Skeletal muscle satellite cell (primary cell): ENCODE results near the gene COL18A1.

Experiments
- H3K27me3 ChIP-seq: 2 replicates; pipeline ENCODE4 v1.7.0; 2013; ENCODE audit warnings: low read length; ENCODE audit not compliant: control insufficient read depth, insufficient read depth
- H3K36me3 ChIP-seq: 2 replicates; pipeline ENCODE4 v1.7.0; 2013; ENCODE audit warnings: mild to moderate bottlenecking, control low read depth, low read length; ENCODE audit not compliant: insufficient read depth
- H3K4me1 ChIP-seq: 2 replicates; pipeline ENCODE4 v1.7.0; 2013; ENCODE audit warnings: low read length; ENCODE audit not compliant: control insufficient read depth, insufficient read depth
- H3K4me2 ChIP-seq: 2 replicates; pipeline ENCODE4 v1.7.0; 2013; ENCODE audit warnings: mild to moderate bottlenecking, low read length
- H3K4me3 ChIP-seq: 2 replicates; pipeline ENCODE4 v1.7.0; 2013; ENCODE audit warnings: low read length
- H3K9ac ChIP-seq: 2 replicates; pipeline ENCODE4 v1.7.0; 2013; ENCODE audit warnings: mild to moderate bottlenecking, low read depth, low read length, moderate library complexity
- H3K9me3 ChIP-seq: replicated peaks from 2 replicates; pipeline ENCODE4 v1.7.0; 2013; ENCODE audit warnings: mild to moderate bottlenecking, control low read depth, low read length

The COL18A1 gene

GRCh38 chr21:45492765-45493164, 87.8 kb downstream of the COL18A1 start:
- Histone ChIP-seq H3K4me1 (no peaks in the 10 kb centered on the region), H3K9ac (no peak overlapping the region), H3K4me3 (no peak overlapping the region), H3K4me2 (no peak overlapping the region), H3K27me3 (no peaks in the 10 kb centered on the region), H3K36me3 (no peaks in the 10 kb centered on the region), H3K9me3 (no peaks in the 10 kb centered on the region)

- Histone ChIP-seq H3K9me3 (no peaks in the 10 kb centered on the region), H3K9ac (no peak overlapping the region), H3K4me2 (no peak overlapping the region), H3K27me3 (no peaks in the 10 kb centered on the region), H3K4me3 (no peak overlapping the region), H3K36me3 (no peaks in the 10 kb centered on the region), H3K4me1 (no peaks in the 10 kb centered on the region)
Observed at GRCh38 chr21:45493401-45494001, 88.5 kb downstream of the COL18A1 start.

- H3K27me3 ChIP-seq, result no peaks in the 10 kb centered on the region
- no peak overlapping the region for H3K4me2 ChIP-seq
- H3K4me3 ChIP-seq, result no peak overlapping the region
- H3K9ac ChIP-seq, result no peak overlapping the region
- no peaks in the 10 kb centered on the region for H3K4me1 ChIP-seq
- H3K9me3 ChIP-seq, result no peaks in the 10 kb centered on the region
- no peaks in the 10 kb centered on the region for H3K36me3 ChIP-seq
Observed at GRCh38 chr21:45494135-45494850, 89.3 kb downstream of the COL18A1 start.

GRCh38 chr21:45494851-45495680, 90.1 kb downstream of the COL18A1 start:
- no peaks in the 10 kb centered on the region for H3K27me3 ChIP-seq
- H3K4me3 ChIP-seq, result no peak overlapping the region
- no peaks in the 10 kb centered on the region for H3K36me3 ChIP-seq
- no peak overlapping the region for H3K9ac ChIP-seq
- H3K9me3 ChIP-seq, result no peaks in the 10 kb centered on the region
- H3K4me1 ChIP-seq, result no peaks in the 10 kb centered on the region
- no peak overlapping the region for H3K4me2 ChIP-seq

GRCh38 chr21:45496151-45496967, 91.4 kb downstream of the COL18A1 start:
- Histone ChIP-seq H3K4me1 (no peaks in the 10 kb centered on the region), H3K9me3 (no peaks in the 10 kb centered on the region), H3K9ac (no peak overlapping the region), H3K36me3 (no peaks in the 10 kb centered on the region), H3K27me3 (no peaks in the 10 kb centered on the region), H3K4me3 (no peak overlapping the region), H3K4me2 (no peak overlapping the region)

- Histone ChIP-seq H3K4me2 (no peak overlapping the region), H3K4me1 (no peaks in the 10 kb centered on the region), H3K9ac (no peak overlapping the region)
Observed at GRCh38 chr21:45496968-45497845, 92.2 kb downstream of the COL18A1 start.

GRCh38 chr21:45497846-45498645, 93.1 kb downstream of the COL18A1 start:
- no peaks in the 10 kb centered on the region for H3K36me3 ChIP-seq
- H3K9ac ChIP-seq, result no peak overlapping the region
- no peak overlapping the region for H3K4me2 ChIP-seq
- no peaks in the 10 kb centered on the region for H3K4me1 ChIP-seq
- no peak overlapping the region for H3K4me3 ChIP-seq
- H3K27me3 ChIP-seq, result no peaks in the 10 kb centered on the region
- H3K9me3 ChIP-seq, result no peaks in the 10 kb centered on the region

More at GRCh38 chr21:45496968-45497845, 92.2 kb downstream of the COL18A1 start:
- Histone ChIP-seq H3K4me3 (no peak overlapping the region), H3K36me3 (no peaks in the 10 kb centered on the region), H3K27me3 (no peaks in the 10 kb centered on the region), H3K9me3 (no peaks in the 10 kb centered on the region)

GRCh38 chr21:45498646-45499000, 93.7 kb downstream of the COL18A1 start:
- Histone ChIP-seq H3K36me3 (no peaks in the 10 kb centered on the region), H3K4me1 (no peaks in the 10 kb centered on the region), H3K4me2 (no peak overlapping the region), H3K27me3 (no peaks in the 10 kb centered on the region), H3K4me3 (no peak overlapping the region), H3K9me3 (no peaks in the 10 kb centered on the region), H3K9ac (no peak overlapping the region)

- H3K36me3 ChIP-seq, result no peaks in the 10 kb centered on the region
- H3K4me3 ChIP-seq, result no peak overlapping the region
- no peaks in the 10 kb centered on the region for H3K27me3 ChIP-seq
- H3K4me2 ChIP-seq, result no peak overlapping the region
- H3K9me3 ChIP-seq, result no peaks in the 10 kb centered on the region
- no peaks in the 10 kb centered on the region for H3K4me1 ChIP-seq
- H3K9ac ChIP-seq, result no peak overlapping the region
Observed at GRCh38 chr21:45499201-45499750, 94.3 kb downstream of the COL18A1 start.
